Endothelial cell of umbilical vein (primary cell): ENCODE measurements around the gene RAB39B.

ENCODE experiments used
- CTCF ChIP-seq, 2 donors: IDR thresholded peaks; 1 replicate in 1 of 2; 2 replicates in 1 of 2; pipeline ENCODE4 v1.5.1; 2011; ENCODE audit warnings: low read length in 2 of 2, mild to moderate bottlenecking in 2 of 2, moderate library complexity in 2 of 2, control low read depth in 1 of 2, inconsistent platforms in 1 of 2, low read depth in 1 of 2; ENCODE audit not compliant: insufficient read depth in 1 of 2; ENCODE audit errors: extremely low read depth in 1 of 2
- GATA2 ChIP-seq: IDR thresholded peaks from 2 replicates; pipeline ENCODE4 v1.7.0; 2011; ENCODE audit warnings: low read depth, mild to moderate bottlenecking, moderate library complexity, mixed read lengths, low read length; ENCODE audit not compliant: insufficient read length, insufficient read depth

- TF ChIP-seq CTCF (IDR thresholded peaks at IDR 0.05; ENCODE audit: extremely low read depth in 1 of 2, insufficient read depth in 1 of 2, low read depth in 1 of 2, low read length in 2 of 2) (no peak), GATA2 (no peak)
Measured at GRCh38 chrX:155266439-155266838, 2.1 kb upstream of the RAB39B start.
